K562 (cell line): Measurements from ENCODE around the gene COL6A6.

Source experiments
- CTCF ChIP-seq, 3 experiments: IDR thresholded peaks in 2 of 3; conservative IDR thresholded peaks in 1 of 3; 2 replicates each; pipeline ENCODE4 v1.5.1; 2011 to 2012; ENCODE audit warnings: low read length in 3 of 3, mild to moderate bottlenecking in 3 of 3, control low read depth in 2 of 3, improper control_type of control experiment in 1 of 3, inconsistent platforms in 1 of 3, low read depth in 1 of 3, mixed read lengths in 1 of 3, moderate library complexity in 1 of 3; ENCODE audit not compliant: insufficient read depth in 2 of 3
- HDAC6 ChIP-seq: IDR thresholded peaks from 2 replicates; pipeline ENCODE4 v1.6.1; 2012; ENCODE audit warnings: low read depth, mild to moderate bottlenecking, control low read depth, inconsistent platforms, low read length, moderate library complexity
- SIN3A ChIP-seq, 2 experiments: fragments of 150-350 bp in 1 of 2; IDR thresholded peaks; 2 replicates each; pipeline ENCODE4 v1.6.1; 2011 to 2016; ENCODE audit warnings: borderline replicate concordance in 2 of 2, low read depth in 2 of 2, low read length in 2 of 2, mild to moderate bottlenecking in 2 of 2, moderate library complexity in 2 of 2; ENCODE audit not compliant: control insufficient read depth in 1 of 2
- SMARCA4 ChIP-seq: fragments of 450-650 bp; IDR thresholded peaks from 2 replicates; pipeline ENCODE4 v1.6.1; 2016
- TAF1 ChIP-seq: IDR thresholded peaks from 2 replicates; pipeline ENCODE4 v1.6.1; 2011; ENCODE audit warnings: mild to moderate bottlenecking, low read length, moderate library complexity; ENCODE audit not compliant: insufficient read depth, control insufficient read depth, severe bottlenecking; ENCODE audit errors: extremely low read depth
- ZBTB8A ChIP-seq: fragments of 450-650 bp; IDR thresholded peaks from 2 replicates; pipeline ENCODE4 v1.6.1; 2018; ENCODE audit warnings: mild to moderate bottlenecking, moderate library complexity; ENCODE audit not compliant: partially characterized antibody
- ZFP30 ChIP-seq: fragments of 250-450 bp; sonication (Bioruptor Pico); IDR thresholded peaks from 2 replicates; pipeline ENCODE4 v1.8.0; 2022; ENCODE audit warnings: moderate library complexity, mild to moderate bottlenecking, inconsistent platforms, borderline replicate concordance
- ZFP36 ChIP-seq: fragments of 150-350 bp; IDR thresholded peaks from 2 replicates; pipeline ENCODE4 v1.6.1; 2018; ENCODE audit warnings: low read length, low read depth; ENCODE audit not compliant: partially characterized antibody
- ZZZ3 ChIP-seq: fragments of 450-650 bp; IDR thresholded peaks from 2 replicates; pipeline ENCODE4 v1.6.1; 2016; ENCODE audit warnings: antibody characterized with exemption, mild to moderate bottlenecking, moderate library complexity
- TF ChIP-seq, protein P1 (sequence below): sonication (generic); formaldehyde crosslinking; IDR thresholded peaks from 2 replicates; pipeline ENCODE4 v1.8.1; 2023; ENCODE audit warnings: mild to moderate bottlenecking, missing genetic modification reagents

- TF ChIP-seq SIN3A (IDR thresholded peaks at IDR 0.05; ENCODE audit: borderline replicate concordance in 2 of 2, control insufficient read depth in 1 of 2, low read depth in 2 of 2, low read length in 2 of 2), result no peak
- no peak for TF ChIP-seq CTCF (IDR thresholded peaks at IDR 0.05 in 2 of 3, conservative IDR thresholded peaks at IDR 0.05 in 1 of 3; ENCODE audit: insufficient read depth in 2 of 3, low read depth in 1 of 3, low read length in 3 of 3)
- TF ChIP-seq, protein P1, sequence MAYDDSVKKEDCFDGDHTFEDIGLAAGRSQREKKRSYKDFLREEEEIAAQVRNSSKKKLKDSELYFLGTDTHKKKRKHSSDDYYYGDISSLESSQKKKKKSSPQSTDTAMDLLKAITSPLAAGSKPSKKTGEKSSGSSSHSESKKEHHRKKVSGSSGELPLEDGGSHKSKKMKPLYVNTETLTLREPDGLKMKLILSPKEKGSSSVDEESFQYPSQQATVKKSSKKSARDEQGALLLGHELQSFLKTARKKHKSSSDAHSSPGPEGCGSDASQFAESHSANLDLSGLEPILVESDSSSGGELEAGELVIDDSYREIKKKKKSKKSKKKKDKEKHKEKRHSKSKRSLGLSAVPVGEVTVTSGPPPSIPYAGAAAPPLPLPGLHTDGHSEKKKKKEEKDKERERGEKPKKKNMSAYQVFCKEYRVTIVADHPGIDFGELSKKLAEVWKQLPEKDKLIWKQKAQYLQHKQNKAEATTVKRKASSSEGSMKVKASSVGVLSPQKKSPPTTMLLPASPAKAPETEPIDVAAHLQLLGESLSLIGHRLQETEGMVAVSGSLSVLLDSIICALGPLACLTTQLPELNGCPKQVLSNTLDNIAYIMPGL (CRISPR knock-in tag), result no peak
- no peak for TF ChIP-seq ZZZ3
- no peak for TF ChIP-seq TAF1
- no peak for TF ChIP-seq SMARCA4
- no peak for TF ChIP-seq ZFP30 (CRISPR knock-in tag)
- TF ChIP-seq ZFP36, result no peak
- TF ChIP-seq ZBTB8A, result no peak
- TF ChIP-seq HDAC6, result no peak
These were observed 11.1 kb downstream of the COL6A6 start for GRCh38 chr3:130528120-130528519.
